Peyer's patch (tissue), 4 donors: ENCODE measurements around the gene TMEM17. TPM values are rescaled to one million over a fixed set of nuclear protein-coding genes. Genes with fewer than 3 reads are reported as not detected.
A peak's percentile ranks its signal among the peaks of the same experiment; 100 is the strongest.

Source experiments
- DNase-seq, 3 donors: peaks; one replicate each; pipeline ENCODE4 v3.0.0-alpha.2; 2017 to 2019
- H3K27ac ChIP-seq, 4 donors: fragments of 200-600 bp; sonication (generic); one replicate each; pipeline ENCODE4 v1.5.1; 2016 to 2019
- H3K27me3 ChIP-seq, 2 donors: fragments of 200-600 bp; sonication (generic); one replicate each; pipeline ENCODE4 v1.5.1; 2019
- H3K36me3 ChIP-seq, 3 donors: fragments of 200-600 bp; sonication (generic); one replicate each; pipeline ENCODE4 v1.5.1; 2016 to 2019
- H3K4me1 ChIP-seq, 4 donors: fragments of 200-600 bp; sonication (generic); one replicate each; pipeline ENCODE4 v1.5.1; 2016 to 2019
- H3K4me3 ChIP-seq, 4 donors: fragments of 200-600 bp; sonication (generic); 1 replicate in 3 of 4; 2 replicates in 1 of 4; pipeline ENCODE4 v1.5.1; 2016 to 2019; ENCODE audit warnings: mild to moderate bottlenecking in 1 of 4
- H3K9me3 ChIP-seq, 4 donors: fragments of 200-600 bp; sonication (generic); one replicate each; pipeline ENCODE4 v1.5.1; 2016 to 2019; ENCODE audit warnings: mild to moderate bottlenecking in 1 of 4
- CTCF ChIP-seq, 6 experiments: fragments of 450-650 bp in 4 of 6; fragments of 200-600 bp in 2 of 6; sonication (generic) in 1 of 6; IDR thresholded peaks; one replicate each; pipeline ENCODE4 v1.5.1; 2017 to 2019; ENCODE audit warnings: antibody characterized with exemption in 6 of 6, mild to moderate bottlenecking in 3 of 6, moderate library complexity in 1 of 6
- POLR2A ChIP-seq, 2 donors: fragments of 450-650 bp; IDR thresholded peaks; one replicate each; pipeline ENCODE4 v1.5.1; 2017; ENCODE audit warnings: antibody characterized with exemption in 2 of 2, mild to moderate bottlenecking in 2 of 2, moderate library complexity in 2 of 2
- total RNA-seq, 4 donors: library from RNA; depleted of rRNA; stranded (reverse); fragments of >200 nt; gene quantifications; one replicate each; pipeline ENCODE4 v1.1.0, GENCODE V29; 2016

Gene TMEM17
- total RNA-seq, 4 donors from 2014 or later, result 0.67 to 1.8 TPM; not detected in 2

- Histone ChIP-seq H3K9me3 (no peaks in the 10 kb centered on the region), H3K27me3 (no peaks in the 10 kb centered on the region), H3K36me3 (no peaks in the 10 kb centered on the region), H3K4me1 (peaks cover 0 to 4% (median 1%) of the 10 kb centered on the region in 4 donors), H3K4me3 (no peak overlapping the region), H3K27ac (peak overlapping the region in 1 of 4 donors; percentile 86)
- no peak for DNase-seq
- no peak for TF ChIP-seq CTCF (IDR thresholded peaks at IDR 0.05)
- TF ChIP-seq POLR2A (IDR thresholded peaks at IDR 0.05), result no peak
These were observed 1.3 kb downstream of the TMEM17 start for GRCh38 chr2:62504657-62505056.

GRCh38 chr2:62501794-62502500 is 4.0 kb downstream of the TMEM17 start:
- Histone ChIP-seq H3K27ac (no peak overlapping the region), H3K4me1 (peaks cover 0 to 4% (median 1%) of the 10 kb centered on the region in 4 donors), H3K4me3 (no peak overlapping the region), H3K27me3 (no peaks in the 10 kb centered on the region), H3K36me3 (no peaks in the 10 kb centered on the region), H3K9me3 (no peaks in the 10 kb centered on the region)
- TF ChIP-seq POLR2A (IDR thresholded peaks at IDR 0.05), result no peak
- no peak for TF ChIP-seq CTCF (IDR thresholded peaks at IDR 0.05)
- no peak for DNase-seq

GRCh38 chr2:62501069-62501468 is 4.9 kb downstream of the TMEM17 start:
- TF ChIP-seq POLR2A (IDR thresholded peaks at IDR 0.05) (no peak), CTCF (IDR thresholded peaks at IDR 0.05) (no peak)
- H3K27me3 ChIP-seq, result no peaks in the 10 kb centered on the region
- DNase-seq, result no peak
- H3K9me3 ChIP-seq, result no peaks in the 10 kb centered on the region
- no peak overlapping the region for H3K27ac ChIP-seq
- no peak overlapping the region for H3K4me3 ChIP-seq
- H3K36me3 ChIP-seq, result no peaks in the 10 kb centered on the region
- no peaks in the 10 kb centered on the region for H3K4me1 ChIP-seq

GRCh38 chr2:62499430-62500060 is 6.5 kb downstream of the TMEM17 start:
- H3K9me3 ChIP-seq, result no peaks in the 10 kb centered on the region
- no peaks in the 10 kb centered on the region for H3K36me3 ChIP-seq
- no peaks in the 10 kb centered on the region for H3K27me3 ChIP-seq
- no peaks in the 10 kb centered on the region for H3K4me1 ChIP-seq
- no peak overlapping the region for H3K4me3 ChIP-seq
- no peak for DNase-seq
- no peak for TF ChIP-seq CTCF (IDR thresholded peaks at IDR 0.05)
- TF ChIP-seq POLR2A (IDR thresholded peaks at IDR 0.05), result no peak
- no peak overlapping the region for H3K27ac ChIP-seq

- Histone ChIP-seq H3K9me3 (no peaks in the 10 kb centered on the region), H3K27ac (no peak overlapping the region), H3K4me3 (no peak overlapping the region), H3K27me3 (no peaks in the 10 kb centered on the region), H3K4me1 (no peaks in the 10 kb centered on the region), H3K36me3 (no peaks in the 10 kb centered on the region)
- TF ChIP-seq POLR2A (IDR thresholded peaks at IDR 0.05), result no peak
- no peak for TF ChIP-seq CTCF (IDR thresholded peaks at IDR 0.05)
- DNase-seq, result no peak
These were observed 7.3 kb downstream of the TMEM17 start for GRCh38 chr2:62498739-62499138.
